GM12878 (cell line): ENCODE measurements around the gene MRPS18A. TPM values are rescaled to one million over a fixed set of nuclear protein-coding genes. Genes with fewer than 3 reads are reported as not detected.

ENCODE experiments used
- CBX5 ChIP-seq: sonication (generic); IDR thresholded peaks from 2 replicates; pipeline ENCODE4 v1.6.1; 2016; ENCODE audit warnings: low read depth, moderate library complexity, mild to moderate bottlenecking, inconsistent platforms
- CHD2 ChIP-seq: IDR thresholded peaks from 2 replicates; pipeline ENCODE4 v1.6.1; 2011; ENCODE audit warnings: low read depth, low read length, improper control_type of control experiment, borderline replicate concordance
- CREB1 ChIP-seq: IDR thresholded peaks from 2 replicates; pipeline ENCODE4 v1.6.1; 2012; ENCODE audit warnings: low read depth, mild to moderate bottlenecking, inconsistent platforms
- FOXM1 ChIP-seq: IDR thresholded peaks from 2 replicates; pipeline ENCODE4 v1.6.1; 2012; ENCODE audit warnings: low read depth, mild to moderate bottlenecking, inconsistent platforms, low read length, moderate library complexity
- HCFC1 ChIP-seq: fragments of 150-350 bp; IDR thresholded peaks from 2 replicates; pipeline ENCODE4 v1.6.1; 2014; ENCODE audit warnings: low read length
- IKZF1 ChIP-seq: fragments of 450-650 bp; conservative IDR thresholded peaks from 2 replicates; pipeline ENCODE4 v1.6.1; 2017; ENCODE audit warnings: antibody characterized with exemption, mild to moderate bottlenecking
- NFYA ChIP-seq: IDR thresholded peaks from 2 replicates; pipeline ENCODE4 v1.6.1; 2011; ENCODE audit warnings: low read depth, mild to moderate bottlenecking, low read length, improper control_type of control experiment, borderline replicate concordance
- NFYB ChIP-seq: IDR thresholded peaks from 2 replicates; pipeline ENCODE4 v1.6.1; 2011; ENCODE audit warnings: low read depth, mild to moderate bottlenecking, low read length, improper control_type of control experiment, moderate library complexity; ENCODE audit not compliant: insufficient read depth
- POLR2A ChIP-seq: IDR thresholded peaks from 2 replicates; pipeline ENCODE4 v1.6.1; 2011; ENCODE audit warnings: low read depth, mild to moderate bottlenecking, low read length
- RFX5 ChIP-seq: IDR thresholded peaks from 2 replicates; pipeline ENCODE4 v1.6.1; 2011; ENCODE audit warnings: low read depth, low read length, improper control_type of control experiment
- SIX5 ChIP-seq: IDR thresholded peaks from 2 replicates; pipeline ENCODE4 v1.6.1; 2011; ENCODE audit warnings: mild to moderate bottlenecking, low read depth, low read length, moderate library complexity; ENCODE audit not compliant: severe bottlenecking
- SP1 ChIP-seq: IDR thresholded peaks from one replicate; pipeline ENCODE4 v1.6.1; 2011; ENCODE audit warnings: low read depth, low read length
- TARDBP ChIP-seq: IDR thresholded peaks from 2 replicates; pipeline ENCODE4 v1.6.1; 2016; ENCODE audit warnings: borderline replicate concordance
- TCF3 ChIP-seq: IDR thresholded peaks from 2 replicates; pipeline ENCODE4 v1.6.1; 2012; ENCODE audit warnings: low read depth, mild to moderate bottlenecking, low read length, borderline replicate concordance; ENCODE audit not compliant: insufficient read depth
- USF2 ChIP-seq: IDR thresholded peaks from 2 replicates; pipeline ENCODE4 v1.6.1; 2011; ENCODE audit warnings: low read depth, low read length, improper control_type of control experiment, borderline replicate concordance
- YBX1 ChIP-seq: fragments of 450-650 bp; IDR thresholded peaks from 2 replicates; pipeline ENCODE4 v1.6.1; 2016; ENCODE audit warnings: antibody characterized with exemption
- polyA plus RNA-seq, 11 experiments: library from polyadenylated mRNA; depleted of rRNA in 4 of 11; unstranded in 6 of 11; stranded (reverse) in 5 of 11; fragments of >200 nt; fragmentation: Nextera tagmentation in 4 of 11; fragmentation: Illumina TruSeq in 1 of 11; extraction: Ambion mirVana in 4 of 11; extraction: Trizol in 1 of 11; gene quantifications; 1 replicate in 1 of 11; 2 replicates in 10 of 11; pipeline versions ENCODE4 v1.2.1 to v1.2.3, GENCODE V29; 2011 to 2016; ENCODE audit warnings: inconsistent platforms in 2 of 11, missing spikeins in 2 of 11, low read depth in 1 of 11
- total RNA-seq, 4 experiments: library from RNA; depleted of rRNA in 3 of 4; stranded (reverse); fragments of >200 nt in 3 of 4; fragmentation: Illumina TruSeq in 1 of 4; extraction: Trizol in 1 of 4; gene quantifications; 2 replicates each; pipeline versions ENCODE4 v1.2.1 to v1.2.3, GENCODE V29; 2013 to 2021
- TF ChIP-seq, protein P1 (sequence below): fragments of 450-650 bp; IDR thresholded peaks from 2 replicates; pipeline ENCODE4 v1.6.1; 2017; ENCODE audit warnings: mild to moderate bottlenecking, low read depth, inconsistent platforms; ENCODE audit not compliant: poor library complexity, severe bottlenecking
- TF ChIP-seq, protein P2 (sequence below): IDR thresholded peaks from 2 replicates; pipeline ENCODE4 v1.6.1; 2011; ENCODE audit warnings: mild to moderate bottlenecking, low read depth, low read length, moderate library complexity; ENCODE audit not compliant: insufficient replicate concordance
- TF ChIP-seq, protein P3 (sequence below): fragments of 450-650 bp; IDR thresholded peaks from 2 replicates; pipeline ENCODE4 v1.6.1; 2016; ENCODE audit warnings: mild to moderate bottlenecking, moderate library complexity, borderline replicate concordance
- TF ChIP-seq, protein P4 (sequence below): IDR thresholded peaks from 2 replicates; pipeline ENCODE4 v1.6.1; 2012; ENCODE audit warnings: low read depth, low read length, improper control_type of control experiment
- TF ChIP-seq, protein P5 (sequence below): fragments of 150-350 bp; IDR thresholded peaks from 2 replicates; pipeline ENCODE4 v1.6.1; 2014; ENCODE audit warnings: mild to moderate bottlenecking, low read depth, low read length

Gene MRPS18A
- total and polyA plus RNA-seq, 10 of the 15 experiments (the other 5 are each of a cell fraction or from before 2014, with no cell fraction given) = 66.3 to 158 (median 98.7) TPM

GRCh38 chr6:43629104-43629504, 58.5 kb downstream of the MRPS18A start, which contains the start of gene GTPBP2 (continued):
- peak; percentile 98 for TF ChIP-seq SIX5
- TF ChIP-seq, protein P1, sequence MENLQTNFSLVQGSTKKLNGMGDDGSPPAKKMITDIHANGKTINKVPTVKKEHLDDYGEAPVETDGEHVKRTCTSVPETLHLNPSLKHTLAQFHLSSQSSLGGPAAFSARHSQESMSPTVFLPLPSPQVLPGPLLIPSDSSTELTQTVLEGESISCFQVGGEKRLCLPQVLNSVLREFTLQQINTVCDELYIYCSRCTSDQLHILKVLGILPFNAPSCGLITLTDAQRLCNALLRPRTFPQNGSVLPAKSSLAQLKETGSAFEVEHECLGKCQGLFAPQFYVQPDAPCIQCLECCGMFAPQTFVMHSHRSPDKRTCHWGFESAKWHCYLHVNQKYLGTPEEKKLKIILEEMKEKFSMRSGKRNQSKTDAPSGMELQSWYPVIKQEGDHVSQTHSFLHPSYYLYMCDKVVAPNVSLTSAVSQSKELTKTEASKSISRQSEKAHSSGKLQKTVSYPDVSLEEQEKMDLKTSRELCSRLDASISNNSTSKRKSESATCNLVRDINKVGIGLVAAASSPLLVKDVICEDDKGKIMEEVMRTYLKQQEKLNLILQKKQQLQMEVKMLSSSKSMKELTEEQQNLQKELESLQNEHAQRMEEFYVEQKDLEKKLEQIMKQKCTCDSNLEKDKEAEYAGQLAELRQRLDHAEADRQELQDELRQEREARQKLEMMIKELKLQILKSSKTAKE = no peak
- TF ChIP-seq, protein P2, sequence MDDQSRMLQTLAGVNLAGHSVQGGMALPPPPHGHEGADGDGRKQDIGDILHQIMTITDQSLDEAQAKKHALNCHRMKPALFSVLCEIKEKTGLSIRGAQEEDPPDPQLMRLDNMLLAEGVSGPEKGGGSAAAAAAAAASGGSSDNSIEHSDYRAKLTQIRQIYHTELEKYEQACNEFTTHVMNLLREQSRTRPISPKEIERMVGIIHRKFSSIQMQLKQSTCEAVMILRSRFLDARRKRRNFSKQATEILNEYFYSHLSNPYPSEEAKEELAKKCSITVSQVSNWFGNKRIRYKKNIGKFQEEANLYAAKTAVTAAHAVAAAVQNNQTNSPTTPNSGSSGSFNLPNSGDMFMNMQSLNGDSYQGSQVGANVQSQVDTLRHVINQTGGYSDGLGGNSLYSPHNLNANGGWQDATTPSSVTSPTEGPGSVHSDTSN = no peak
- peak; percentile 68 for TF ChIP-seq SP1
- peak; percentile 91; the same call in 1 of the 2 replicates for TF ChIP-seq TARDBP
- TF ChIP-seq CHD2 = peak; percentile 92
- peak; percentile 77 for TF ChIP-seq POLR2A
- TF ChIP-seq, protein P3, sequence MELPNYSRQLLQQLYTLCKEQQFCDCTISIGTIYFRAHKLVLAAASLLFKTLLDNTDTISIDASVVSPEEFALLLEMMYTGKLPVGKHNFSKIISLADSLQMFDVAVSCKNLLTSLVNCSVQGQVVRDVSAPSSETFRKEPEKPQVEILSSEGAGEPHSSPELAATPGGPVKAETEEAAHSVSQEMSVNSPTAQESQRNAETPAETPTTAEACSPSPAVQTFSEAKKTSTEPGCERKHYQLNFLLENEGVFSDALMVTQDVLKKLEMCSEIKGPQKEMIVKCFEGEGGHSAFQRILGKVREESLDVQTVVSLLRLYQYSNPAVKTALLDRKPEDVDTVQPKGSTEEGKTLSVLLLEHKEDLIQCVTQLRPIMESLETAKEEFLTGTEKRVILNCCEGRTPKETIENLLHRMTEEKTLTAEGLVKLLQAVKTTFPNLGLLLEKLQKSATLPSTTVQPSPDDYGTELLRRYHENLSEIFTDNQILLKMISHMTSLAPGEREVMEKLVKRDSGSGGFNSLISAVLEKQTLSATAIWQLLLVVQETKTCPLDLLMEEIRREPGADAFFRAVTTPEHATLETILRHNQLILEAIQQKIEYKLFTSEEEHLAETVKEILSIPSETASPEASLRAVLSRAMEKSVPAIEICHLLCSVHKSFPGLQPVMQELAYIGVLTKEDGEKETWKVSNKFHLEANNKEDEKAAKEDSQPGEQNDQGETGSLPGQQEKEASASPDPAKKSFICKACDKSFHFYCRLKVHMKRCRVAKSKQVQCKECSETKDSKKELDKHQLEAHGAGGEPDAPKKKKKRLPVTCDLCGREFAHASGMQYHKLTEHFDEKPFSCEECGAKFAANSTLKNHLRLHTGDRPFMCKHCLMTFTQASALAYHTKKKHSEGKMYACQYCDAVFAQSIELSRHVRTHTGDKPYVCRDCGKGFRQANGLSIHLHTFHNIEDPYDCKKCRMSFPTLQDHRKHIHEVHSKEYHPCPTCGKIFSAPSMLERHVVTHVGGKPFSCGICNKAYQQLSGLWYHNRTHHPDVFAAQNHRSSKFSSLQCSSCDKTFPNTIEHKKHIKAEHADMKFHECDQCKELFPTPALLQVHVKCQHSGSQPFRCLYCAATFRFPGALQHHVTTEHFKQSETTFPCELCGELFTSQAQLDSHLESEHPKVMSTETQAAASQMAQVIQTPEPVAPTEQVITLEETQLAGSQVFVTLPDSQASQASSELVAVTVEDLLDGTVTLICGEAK = peak; percentile 63; the same call in 1 of the 2 replicates
- TF ChIP-seq NFYA = no peak
- no peak for TF ChIP-seq YBX1
- TF ChIP-seq IKZF1 = peak; percentile 99
- TF ChIP-seq NFYB = no peak
- no peak for TF ChIP-seq FOXM1
- TF ChIP-seq RFX5 = no peak
- peak; percentile 97 for TF ChIP-seq CREB1
- TF ChIP-seq CBX5 = no peak
- no peak for TF ChIP-seq TCF3
- TF ChIP-seq USF2 = no peak
- TF ChIP-seq HCFC1 = peak; percentile 98
- TF ChIP-seq, protein P4, sequence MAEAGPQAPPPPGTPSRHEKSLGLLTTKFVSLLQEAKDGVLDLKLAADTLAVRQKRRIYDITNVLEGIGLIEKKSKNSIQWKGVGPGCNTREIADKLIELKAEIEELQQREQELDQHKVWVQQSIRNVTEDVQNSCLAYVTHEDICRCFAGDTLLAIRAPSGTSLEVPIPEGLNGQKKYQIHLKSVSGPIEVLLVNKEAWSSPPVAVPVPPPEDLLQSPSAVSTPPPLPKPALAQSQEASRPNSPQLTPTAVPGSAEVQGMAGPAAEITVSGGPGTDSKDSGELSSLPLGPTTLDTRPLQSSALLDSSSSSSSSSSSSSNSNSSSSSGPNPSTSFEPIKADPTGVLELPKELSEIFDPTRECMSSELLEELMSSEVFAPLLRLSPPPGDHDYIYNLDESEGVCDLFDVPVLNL = peak; percentile 54; the same call in 1 of the 2 replicates
- TF ChIP-seq, protein P5, sequence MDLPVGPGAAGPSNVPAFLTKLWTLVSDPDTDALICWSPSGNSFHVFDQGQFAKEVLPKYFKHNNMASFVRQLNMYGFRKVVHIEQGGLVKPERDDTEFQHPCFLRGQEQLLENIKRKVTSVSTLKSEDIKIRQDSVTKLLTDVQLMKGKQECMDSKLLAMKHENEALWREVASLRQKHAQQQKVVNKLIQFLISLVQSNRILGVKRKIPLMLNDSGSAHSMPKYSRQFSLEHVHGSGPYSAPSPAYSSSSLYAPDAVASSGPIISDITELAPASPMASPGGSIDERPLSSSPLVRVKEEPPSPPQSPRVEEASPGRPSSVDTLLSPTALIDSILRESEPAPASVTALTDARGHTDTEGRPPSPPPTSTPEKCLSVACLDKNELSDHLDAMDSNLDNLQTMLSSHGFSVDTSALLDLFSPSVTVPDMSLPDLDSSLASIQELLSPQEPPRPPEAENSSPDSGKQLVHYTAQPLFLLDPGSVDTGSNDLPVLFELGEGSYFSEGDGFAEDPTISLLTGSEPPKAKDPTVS = no peak
